HG03103 (cell line): Measurements from ENCODE around the gene SMIM29.
A peak's percentile ranks its signal among the peaks of the same experiment; 100 is the strongest.

ENCODE experiments used
- ATAC-seq: cut with Tn5 transposase; IDR thresholded peaks from one replicate; pipeline ENCODE4 v1.9.1; 2021; ENCODE audit warnings: low read depth; ENCODE audit not compliant: unreplicated experiment

Gene SMIM29

DNA sequence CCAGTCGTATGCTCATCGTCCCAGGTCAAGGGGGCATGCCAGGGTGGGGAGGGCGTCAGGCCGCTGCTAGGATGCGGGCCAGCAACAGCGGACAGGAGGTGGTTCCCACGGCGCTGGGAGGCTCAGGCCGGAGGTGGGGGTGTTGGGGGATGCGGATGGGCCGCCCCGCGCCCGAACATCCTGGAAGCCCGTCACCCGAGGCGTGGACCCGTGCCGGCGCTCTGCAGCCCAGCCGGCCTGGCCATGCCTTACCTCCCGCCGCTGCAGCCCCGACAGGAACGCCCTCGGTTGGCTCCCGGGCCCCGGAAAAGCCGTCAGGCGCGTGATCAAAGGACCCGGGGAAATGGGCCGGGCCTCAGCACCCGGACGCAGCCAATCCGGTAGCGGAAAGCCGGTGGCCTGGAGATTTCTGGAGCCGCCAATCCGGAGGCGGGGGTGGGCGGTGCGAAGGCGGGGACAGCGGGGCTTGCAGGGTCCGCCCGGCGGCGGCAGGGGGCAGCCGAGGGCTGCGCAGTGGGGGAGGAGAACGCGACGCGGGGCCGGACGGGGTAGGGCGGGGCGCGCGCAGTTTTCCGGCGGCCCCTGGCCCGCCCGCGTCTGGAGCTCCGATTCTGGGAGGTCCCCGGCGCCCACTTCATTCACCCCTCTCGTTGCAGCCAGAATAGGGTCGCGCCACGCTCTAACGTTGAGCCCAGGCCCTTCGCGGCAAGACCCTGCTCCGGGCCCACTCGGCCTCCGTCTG, at the start of gene SMIM29:
Gene SMIM29, minus strand, starts transcription at position 280 of the 742 bp plus-strand sequence. CDS start 1,215 bp downstream, outside the sequence.
- peak; percentile 62 for ATAC-seq

DNA sequence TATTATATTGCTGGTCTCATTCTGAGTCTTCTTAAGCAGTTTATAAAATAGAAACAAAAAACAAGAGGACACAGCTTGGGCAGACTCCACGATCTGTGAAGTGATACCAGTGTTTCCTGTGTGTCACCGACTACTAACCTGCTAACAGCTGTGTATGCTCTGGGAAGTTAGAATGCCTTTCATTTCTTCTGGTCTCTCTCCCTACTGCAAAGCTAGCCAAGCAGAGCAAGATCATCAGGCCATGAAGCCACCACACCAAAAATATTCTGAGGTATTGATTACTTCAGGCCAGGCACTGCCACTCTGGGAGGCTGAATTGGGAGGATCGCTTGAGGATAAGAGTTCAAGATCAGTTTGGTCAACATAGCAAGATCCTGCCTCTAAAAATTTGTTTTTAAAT, 46.9 kb upstream of the SMIM29 start:
- ATAC-seq: peak; percentile 75

DNA sequence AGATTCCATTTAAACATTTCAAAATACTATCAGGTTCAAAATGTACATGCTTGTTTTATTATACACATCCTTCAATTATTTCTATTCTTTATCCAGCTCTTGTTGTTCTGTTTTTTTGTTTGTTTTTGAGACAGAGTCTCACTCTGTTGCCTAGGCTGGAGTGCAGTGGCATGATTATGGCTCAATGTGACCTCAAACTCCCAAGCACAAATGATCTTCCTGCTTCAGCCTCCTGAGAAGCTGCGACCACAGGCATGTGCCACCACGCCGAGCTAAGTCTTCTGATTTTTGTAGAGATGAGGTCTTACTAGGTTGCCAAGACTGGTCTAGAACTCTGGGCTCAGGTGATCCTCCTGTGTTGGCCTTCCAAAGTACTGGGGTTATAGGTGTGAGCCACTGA, 44.1 kb upstream of the SMIM29 start:
- ATAC-seq: no peak

DNA sequence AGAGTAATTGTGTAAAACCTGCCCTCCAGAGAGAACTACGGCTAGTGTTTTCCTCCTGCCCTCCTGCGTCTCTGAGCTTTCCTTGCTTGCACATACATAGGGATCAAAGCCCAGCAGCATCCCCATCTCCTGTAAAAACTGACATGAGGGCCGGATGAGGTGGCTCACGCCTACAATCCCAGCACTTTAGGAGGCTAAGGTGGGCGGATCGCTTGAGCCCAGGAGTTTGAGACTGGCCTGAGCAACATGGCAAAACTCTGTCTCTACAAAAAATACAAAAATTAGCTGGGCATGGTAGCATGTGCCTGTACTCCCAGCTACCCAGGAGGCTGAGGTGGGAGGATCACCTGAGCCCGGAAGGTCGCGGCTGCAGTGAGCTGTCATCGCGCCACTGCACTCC, 40.3 kb upstream of the SMIM29 start:
- no peak for ATAC-seq

DNA sequence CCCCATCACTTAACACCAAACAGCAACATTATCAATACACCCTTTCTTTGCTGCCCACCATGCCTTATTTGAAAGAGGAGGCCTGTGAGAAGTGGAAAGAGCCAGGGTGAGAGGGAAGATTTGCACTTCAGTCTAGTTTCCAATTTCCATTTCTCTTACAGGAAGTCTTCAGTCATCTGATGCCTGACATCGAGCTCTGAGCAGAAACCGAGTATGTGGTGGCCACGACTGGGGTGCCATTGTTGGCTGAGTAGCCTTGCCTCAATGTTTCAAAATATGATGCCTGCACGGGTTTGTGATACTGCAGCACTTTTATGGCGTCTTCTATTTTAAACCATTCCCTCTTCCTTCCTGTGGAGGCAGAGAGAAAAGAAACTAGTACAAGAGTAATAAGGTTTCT, 39.8 kb upstream of the SMIM29 start:
- ATAC-seq: no peak

DNA sequence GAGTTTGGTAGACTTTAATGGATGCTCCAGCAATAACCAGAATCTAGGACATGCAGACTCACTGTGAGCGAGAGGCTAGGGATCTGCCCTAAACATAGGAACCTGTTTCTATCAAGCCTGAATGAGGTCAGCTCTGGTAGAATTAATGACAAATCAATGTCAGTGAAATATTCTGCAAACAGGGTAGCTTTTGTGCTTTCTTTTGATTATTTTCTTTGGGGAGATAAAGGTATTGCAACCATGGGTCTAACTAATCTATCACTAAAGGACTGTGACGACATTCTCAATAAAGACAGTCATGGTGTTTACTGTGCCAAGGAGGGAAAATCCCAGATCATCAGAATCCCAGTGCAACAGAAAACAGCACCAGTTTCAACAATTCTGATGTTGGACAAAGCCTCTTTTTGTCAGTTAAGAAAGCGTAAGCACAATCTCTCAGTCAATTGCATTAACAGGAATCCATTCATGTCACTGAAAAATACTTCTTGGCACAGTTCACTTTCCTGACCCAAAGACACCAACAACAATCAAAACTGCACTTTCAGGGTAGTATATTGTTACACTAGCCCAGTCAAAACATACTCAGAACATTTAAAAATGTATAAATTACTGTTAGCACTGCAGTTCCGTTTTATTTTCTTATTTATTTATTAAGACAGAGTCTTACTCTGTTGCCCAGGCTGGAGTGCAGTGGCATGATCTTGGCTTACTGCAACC, 36.8 kb upstream of the SMIM29 start:
- ATAC-seq: no peak

DNA sequence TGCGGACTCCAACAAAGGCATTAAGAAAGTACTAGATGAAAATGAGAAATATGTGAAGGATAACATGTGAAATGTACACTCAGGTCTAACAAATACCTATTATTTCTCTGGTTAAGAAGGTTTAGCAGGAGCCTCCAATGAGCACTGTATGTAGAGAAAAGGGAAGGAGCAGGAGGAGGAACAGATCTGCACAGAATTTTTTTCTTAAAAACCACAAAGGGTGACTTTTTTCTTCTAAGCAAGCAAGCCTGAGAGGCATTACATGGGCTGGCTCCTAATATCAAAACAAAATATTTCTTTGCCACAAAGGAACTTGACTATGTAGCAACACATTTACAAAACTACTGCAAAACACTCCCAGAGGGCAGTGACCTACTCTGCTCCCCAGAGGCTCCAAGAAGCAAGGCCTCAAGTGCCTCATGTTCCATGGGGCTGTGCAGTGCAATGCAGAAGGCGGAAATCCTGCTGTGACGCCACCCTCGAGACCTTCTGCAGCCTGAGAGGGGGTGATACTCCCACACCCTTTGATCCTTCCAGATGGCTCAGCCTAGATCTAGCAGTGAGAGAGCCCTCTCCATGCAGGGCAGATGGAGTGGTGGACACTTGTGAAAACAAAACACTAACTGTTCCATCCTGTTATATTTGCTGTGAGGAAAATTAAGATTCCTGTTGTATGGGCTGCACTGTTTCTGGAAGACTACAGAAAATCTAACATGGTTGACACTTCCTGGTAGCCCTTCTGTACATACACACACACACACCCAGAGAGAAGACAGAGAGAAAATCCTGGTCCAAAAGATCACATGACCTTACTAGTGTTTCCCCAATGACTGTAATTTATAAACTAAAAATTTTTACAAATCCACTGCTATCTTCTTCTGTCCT, 36.0 kb upstream of the SMIM29 start:
- no peak for ATAC-seq

DNA sequence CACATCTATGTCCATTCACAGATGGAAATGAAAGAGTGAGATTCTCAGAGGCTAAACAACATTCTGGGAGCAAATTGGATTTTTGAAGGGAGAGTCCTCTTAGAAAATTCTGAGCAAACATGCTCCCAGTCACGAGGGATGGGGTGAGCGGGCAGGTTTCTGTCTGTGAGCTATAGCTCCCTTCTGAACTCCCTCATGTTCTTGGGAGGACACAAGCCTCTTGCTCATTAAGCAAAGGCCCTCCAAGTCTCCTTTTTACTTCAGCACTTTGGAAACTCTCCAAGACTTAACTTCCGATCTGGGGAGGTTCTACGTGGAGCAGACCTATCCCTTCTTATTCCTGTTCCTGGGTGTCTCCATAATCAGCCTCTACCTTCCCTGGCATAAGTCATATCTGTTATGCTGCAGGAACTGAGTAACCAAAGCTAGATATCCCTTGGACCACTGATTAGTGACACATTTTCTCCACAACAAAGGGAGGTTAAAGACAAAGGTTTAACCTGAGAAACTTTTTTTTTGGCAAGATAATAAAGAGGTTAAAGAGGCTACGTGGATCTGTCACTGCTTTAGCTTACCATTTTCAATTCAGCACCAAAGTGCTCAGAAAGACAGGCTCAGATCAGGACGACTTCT, 33.0 kb upstream of the SMIM29 start:
- ATAC-seq: no peak

DNA sequence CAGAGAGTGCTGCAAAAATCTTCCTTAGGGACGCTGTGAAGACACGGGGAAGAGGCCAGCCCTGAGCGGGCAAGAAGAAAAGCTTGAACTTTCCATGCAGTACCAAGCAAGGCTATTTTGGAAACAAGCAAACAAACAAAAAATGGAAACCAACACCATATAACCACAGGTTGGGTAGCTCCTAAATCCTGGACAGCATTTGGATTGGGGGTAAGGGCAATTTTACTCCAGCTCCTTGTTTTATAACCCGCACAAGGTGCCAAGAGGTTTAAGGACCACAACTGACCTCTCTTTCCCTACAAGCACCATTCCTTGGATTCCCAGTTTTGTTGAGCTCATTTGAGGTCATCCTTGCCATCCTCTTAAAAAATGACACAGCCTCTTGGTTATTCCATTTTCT, 31.4 kb upstream of the SMIM29 start:
- no peak for ATAC-seq

DNA sequence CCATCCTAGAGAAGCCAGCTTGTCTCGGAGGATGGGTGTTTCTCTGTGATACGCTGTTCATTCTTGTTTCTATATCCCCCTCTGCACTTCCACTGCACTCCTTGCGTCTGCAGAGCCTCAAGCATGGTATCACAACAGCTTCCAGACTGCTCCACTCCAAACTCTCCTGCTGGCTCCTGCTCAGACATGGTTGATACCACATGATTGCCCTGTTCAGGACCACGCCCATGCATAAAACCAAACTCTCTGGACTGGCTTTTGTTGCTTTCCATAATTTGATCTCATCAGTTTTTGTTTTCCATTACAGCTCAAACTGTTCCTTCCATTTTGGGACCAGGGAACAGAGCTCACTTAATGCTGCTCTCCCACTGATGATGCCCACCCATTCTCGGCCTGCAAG, 30.0 kb upstream of the SMIM29 start:
- ATAC-seq: no peak

DNA sequence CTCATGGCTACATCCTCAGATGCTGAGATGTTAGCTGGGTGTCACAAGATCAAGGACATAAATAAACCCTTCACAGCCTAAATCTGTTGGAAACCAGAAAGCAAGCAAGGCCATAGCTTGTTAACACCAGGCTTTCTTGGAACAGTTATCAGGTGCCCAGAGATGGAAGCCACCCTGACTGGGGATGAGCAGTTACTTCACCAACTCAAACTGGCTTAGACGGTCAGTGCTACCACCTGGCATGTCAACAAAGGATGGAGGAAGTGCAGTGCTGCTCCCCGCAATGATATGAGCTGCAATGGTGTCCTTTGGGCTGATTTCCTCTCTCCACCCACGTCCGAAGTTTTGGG, 28.9 kb upstream of the SMIM29 start:
- ATAC-seq: no peak

DNA sequence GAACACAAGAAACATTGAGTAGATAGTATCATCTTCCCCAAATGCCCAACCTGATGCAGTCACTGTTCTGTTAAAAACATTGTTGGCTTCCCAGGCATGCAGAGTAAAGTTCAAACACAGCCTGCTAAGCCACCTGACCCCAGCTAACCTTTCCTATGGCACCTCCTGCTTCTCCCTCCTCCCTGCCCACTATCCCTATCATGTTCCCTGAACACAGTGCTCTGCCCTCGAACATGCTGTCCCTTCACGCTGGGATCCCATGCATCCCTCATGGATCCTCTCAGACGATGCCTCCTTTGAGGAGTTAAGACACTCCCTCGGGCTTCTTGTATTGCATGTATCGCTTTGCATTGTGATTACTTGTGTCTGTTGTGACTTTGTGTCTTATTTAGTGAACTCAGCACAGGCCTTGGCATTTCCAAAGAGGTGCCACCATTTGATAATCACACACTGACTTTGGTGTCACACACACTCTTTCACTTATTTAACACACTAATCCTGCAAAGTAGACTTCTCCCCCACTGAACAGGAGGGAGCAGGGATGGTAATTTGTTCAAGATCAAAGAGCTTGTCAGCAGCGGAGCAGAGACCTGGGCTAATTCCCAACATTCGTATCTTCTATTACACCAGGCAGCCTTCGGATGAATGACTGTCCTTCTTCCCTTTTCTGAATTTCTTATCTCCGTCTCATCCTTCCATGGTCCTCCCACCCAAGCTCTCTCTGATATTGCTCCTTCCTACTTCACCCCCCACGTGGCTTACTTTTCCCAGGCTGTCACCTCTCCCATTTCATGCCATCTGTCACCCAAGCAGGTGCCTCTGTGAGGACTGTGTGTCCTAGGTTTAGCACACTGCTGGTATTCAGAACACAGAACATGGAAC, 28.3 kb upstream of the SMIM29 start:
- no peak for ATAC-seq

DNA sequence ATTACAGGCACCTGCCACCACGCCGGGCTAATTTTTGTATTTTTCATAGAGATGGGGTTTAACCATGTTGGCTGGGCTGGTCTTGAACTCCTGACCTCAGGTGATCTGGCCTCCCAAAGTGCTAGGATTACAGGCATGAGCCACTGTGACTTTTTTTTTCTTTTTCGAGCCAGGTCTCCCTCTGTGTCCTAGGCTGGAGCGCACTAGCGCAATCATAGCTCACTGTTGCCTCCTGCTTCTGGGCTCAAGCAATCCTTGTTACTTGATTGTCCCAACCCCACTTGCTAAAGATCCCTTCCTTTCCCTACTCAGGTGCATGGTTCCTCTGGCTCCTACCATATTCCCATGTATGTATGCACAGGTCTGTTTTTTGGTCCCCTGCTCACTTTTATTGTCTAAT, 27.4 kb upstream of the SMIM29 start:
- ATAC-seq: no peak

DNA sequence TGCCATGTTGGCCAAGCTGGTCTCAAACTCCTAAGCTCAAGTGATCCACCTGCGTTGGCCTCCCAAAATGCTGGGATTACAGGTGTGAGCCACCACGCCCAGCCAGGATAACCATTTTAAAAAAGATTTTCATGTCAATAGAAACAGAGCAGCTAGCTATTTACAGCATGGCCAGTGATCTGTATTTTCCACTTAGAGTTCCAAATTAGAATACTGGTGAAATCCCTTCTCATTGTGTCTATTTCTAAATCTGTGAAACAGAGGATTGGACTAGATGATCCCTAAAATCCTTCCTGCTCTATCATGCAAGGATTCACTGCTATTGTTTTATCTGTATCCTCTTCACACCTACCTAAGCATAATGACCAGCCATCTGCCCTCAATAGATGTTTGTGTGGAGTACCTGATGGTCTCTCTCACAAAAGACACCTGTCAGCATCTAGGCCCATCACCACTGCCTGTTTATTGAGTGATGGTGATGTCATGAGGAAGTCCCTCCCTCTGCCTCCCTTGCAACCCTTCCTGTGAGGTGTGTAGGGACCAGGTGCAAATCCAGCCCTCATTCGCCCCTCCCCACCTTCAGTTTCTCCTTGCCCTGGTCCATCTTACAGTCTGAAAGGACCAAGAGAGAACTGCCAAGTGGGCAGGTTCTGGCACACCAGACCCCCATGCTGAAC, 26.5 kb upstream of the SMIM29 start:
- no peak for ATAC-seq

DNA sequence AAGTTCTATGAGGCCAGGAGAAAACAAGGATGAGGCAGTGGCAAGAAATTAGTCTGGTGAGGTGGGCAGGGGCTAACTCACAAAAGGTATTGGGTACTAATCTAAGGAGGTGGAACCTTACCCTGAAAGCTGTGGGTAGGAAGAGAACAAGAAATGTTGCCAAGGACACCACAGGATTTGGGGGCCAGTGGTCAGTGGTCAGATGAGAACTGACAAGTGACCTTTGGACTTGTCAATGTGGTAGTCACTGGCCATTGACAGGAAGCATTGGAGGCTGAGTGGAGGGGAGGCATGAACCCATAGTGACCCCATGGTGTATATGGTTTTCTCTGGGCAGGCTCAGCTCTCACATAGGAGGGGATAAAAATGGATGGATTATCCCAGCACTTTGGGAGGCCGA, 25.3 kb upstream of the SMIM29 start:
- ATAC-seq: no peak

DNA sequence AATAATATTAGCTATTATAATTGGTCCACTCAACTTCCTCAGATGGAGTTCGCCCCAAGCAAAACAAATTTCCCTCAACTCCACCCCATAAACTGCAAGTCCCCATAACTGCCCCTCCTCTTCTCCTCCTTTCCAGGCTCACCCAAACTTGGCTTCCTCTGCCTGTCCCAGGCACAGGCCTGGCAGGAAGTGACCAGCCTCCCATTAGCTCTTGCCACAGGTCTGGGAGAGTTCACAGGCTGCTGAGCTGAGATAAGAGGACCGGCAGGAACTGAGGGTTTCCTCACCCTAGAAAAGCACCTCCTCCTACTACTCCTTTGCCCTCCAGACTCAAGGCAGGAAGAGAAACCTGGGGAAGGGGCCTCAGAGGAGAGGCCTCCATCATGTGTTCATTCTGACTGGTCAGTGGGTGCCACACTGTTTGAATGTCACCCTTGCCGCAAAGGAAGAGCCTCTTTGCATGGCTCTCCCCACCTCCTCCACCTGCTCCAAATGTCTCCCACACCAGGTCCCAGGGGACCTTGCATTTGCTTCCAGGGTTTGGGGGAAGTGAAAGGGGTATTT, 24.5 kb upstream of the SMIM29 start:
- ATAC-seq: no peak

DNA sequence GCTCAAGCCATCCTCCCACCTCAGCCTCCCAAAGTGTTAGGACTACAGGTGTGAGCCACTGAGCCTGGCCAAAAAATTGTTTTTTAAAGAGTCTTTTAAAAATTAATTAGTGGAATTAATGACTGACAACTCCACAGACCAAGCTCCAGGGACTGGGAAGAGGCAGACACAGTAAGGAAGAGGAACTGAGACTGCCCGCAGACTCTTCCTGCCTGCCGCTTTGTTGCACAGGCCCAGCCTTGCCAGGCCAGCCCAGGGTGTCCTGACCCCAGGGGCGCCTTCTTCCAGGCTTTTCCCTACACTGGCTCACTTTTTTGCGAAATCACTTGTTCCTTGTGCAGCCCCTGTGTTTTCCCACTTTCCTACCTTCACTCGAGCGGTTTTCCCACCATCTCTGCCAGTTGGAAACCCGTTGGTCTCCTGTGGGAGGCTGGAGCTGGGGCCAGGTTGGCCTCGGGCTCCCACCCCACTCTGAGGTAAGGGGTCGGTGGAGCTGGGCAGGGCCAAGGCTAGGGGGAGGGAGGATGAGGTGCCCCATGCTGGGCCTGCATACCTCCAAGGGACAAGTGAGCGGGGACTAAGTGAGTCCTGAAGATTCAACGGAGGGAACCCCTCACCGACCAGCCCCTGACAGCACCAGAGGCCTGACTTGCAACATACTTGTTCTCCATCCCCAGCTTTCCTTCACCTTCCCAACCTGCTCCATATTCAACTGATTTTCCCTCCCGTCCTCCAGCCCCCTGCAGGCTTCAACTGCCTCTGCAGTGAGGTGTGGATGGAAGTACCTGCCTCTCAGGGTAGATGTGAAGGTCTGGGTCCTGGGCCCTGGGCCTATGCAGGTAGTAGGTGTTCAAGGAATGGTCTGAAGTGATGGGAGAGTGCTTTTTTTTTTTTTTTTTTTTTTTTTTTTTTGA, 23.5 kb upstream of the SMIM29 start:
- ATAC-seq: no peak
